HG03175 (cell line): ENCODE results near the gene KDM4C.
"Not testable (repeated sequence)": the region's sequence is repeated elsewhere in the genome, so short reads cannot be mapped to it uniquely, and the experiment has no call there.

Experiments
- ATAC-seq: cut with Tn5 transposase; IDR thresholded peaks from one replicate; pipeline ENCODE4 v1.9.1; 2021; ENCODE audit warnings: mild to moderate bottlenecking, moderate library complexity; ENCODE audit not compliant: unreplicated experiment

The KDM4C gene

GRCh38 chr9:6757456-6758247 lies at the start of gene KDM4C:
Gene KDM4C (plus strand): TSS chr9:6757973. CDS start chr9:6792989, 35,016 bp downstream.
- peak; percentile 83 for ATAC-seq

- no peak for ATAC-seq
These were observed 49.0 kb upstream of the KDM4C start for GRCh38 chr9:6708732-6709131.

GRCh38 chr9:6711403-6711802 lies 46.4 kb upstream of the KDM4C start:
- no peak for ATAC-seq

GRCh38 chr9:6712041-6712440 lies 45.7 kb upstream of the KDM4C start:
- no peak for ATAC-seq

GRCh38 chr9:6714176-6714575 lies 43.6 kb upstream of the KDM4C start:
- ATAC-seq, result no peak

GRCh38 chr9:6715153-6715754 lies 42.5 kb upstream of the KDM4C start:
- ATAC-seq, result not testable (repeated sequence)

- ATAC-seq, result peak; percentile 85
These were observed 41.8 kb upstream of the KDM4C start for GRCh38 chr9:6715755-6716643.

- ATAC-seq, result no peak
These were observed 41.0 kb upstream of the KDM4C start for GRCh38 chr9:6716766-6717165.

- ATAC-seq, result no peak
These were observed 33.8 kb upstream of the KDM4C start for GRCh38 chr9:6723881-6724420.

- ATAC-seq, result no peak
These were observed 24.5 kb upstream of the KDM4C start for GRCh38 chr9:6733257-6733656.

GRCh38 chr9:6733831-6734230 lies 23.9 kb upstream of the KDM4C start:
- ATAC-seq, result no peak

GRCh38 chr9:6735422-6735821 lies 22.4 kb upstream of the KDM4C start:
- no peak for ATAC-seq

GRCh38 chr9:6739218-6739617 lies 18.6 kb upstream of the KDM4C start:
- no peak for ATAC-seq

GRCh38 chr9:6748861-6749260 lies 8.9 kb upstream of the KDM4C start:
- not testable (repeated sequence) for ATAC-seq

- ATAC-seq, result not testable (repeated sequence)
These were observed 2.9 kb upstream of the KDM4C start for GRCh38 chr9:6754861-6755260.

- peak; percentile 40 for ATAC-seq
These were observed 679 bp upstream of the KDM4C start for GRCh38 chr9:6757132-6757455.

- peak; percentile 16 for ATAC-seq
These were observed 400 bp downstream of the KDM4C start for GRCh38 chr9:6758248-6758497.

GRCh38 chr9:6758498-6759184 lies 868 bp downstream of the KDM4C start:
- ATAC-seq, result peak; percentile 27

- peak; percentile 20 for ATAC-seq
These were observed 1.6 kb downstream of the KDM4C start for GRCh38 chr9:6759185-6759977.

- no peak for ATAC-seq
These were observed 3.5 kb downstream of the KDM4C start for GRCh38 chr9:6761306-6761705.
